HG02943 (cell line): ENCODE measurements around the gene PAQR5.
A peak's percentile ranks its signal among the peaks of the same experiment; 100 is the strongest.

Experiments
- ATAC-seq: cut with Tn5 transposase; IDR thresholded peaks from one replicate; pipeline ENCODE4 v1.9.1; 2021; ENCODE audit warnings: mild to moderate bottlenecking, low read depth, moderate library complexity; ENCODE audit not compliant: unreplicated experiment

PAQR5 gene

GRCh38 chr15:69452692-69453521 lies 154.2 kb downstream of the PAQR5 start, which contains the start of gene RPLP1:
TSS of gene RPLP1 (plus strand) at chr15:69452818. CDS start at chr15:69452949, 131 bp downstream.
- ATAC-seq: peak; percentile 84

- no peak for ATAC-seq
These were observed 156.2 kb downstream of the PAQR5 start for GRCh38 chr15:69454953-69455352.

GRCh38 chr15:69456208-69457166 lies 157.8 kb downstream of the PAQR5 start:
- ATAC-seq: no peak
